SK-N-SH (cell line): ENCODE measurements around the gene ETF1. TPM values are rescaled to one million over a fixed set of nuclear protein-coding genes. Genes with fewer than 3 reads are reported as not detected.

Experiments used
- CTCF ChIA-PET: fragments of 300-600, 350-600 bp; formaldehyde crosslinking; extraction: SDS; loops from one replicate; lab custom pipeline; 2021; lab: Yijun Ruan, JAX
- POLR2A ChIA-PET: fragments of 350-600 bp; sonication (Branson Sonifier 250); formaldehyde crosslinking; extraction: SDS; loops from one replicate; lab custom pipeline; 2020; ENCODE audit warnings: antibody characterized with exemption, inconsistent platforms; lab: Yijun Ruan, JAX
- DNase-seq: peaks from one replicate; pipeline ENCODE4 v3.0.0; 2012
- H2AFZ ChIP-seq: fragments of 200-600 bp; sonication (generic); 2 replicates; pipeline ENCODE4 v1.8.1; 2016; ENCODE audit warnings: antibody characterized with exemption, mild to moderate bottlenecking, low read depth
- H3F3A ChIP-seq: fragments of 200-600 bp; sonication (generic); replicated peaks from 2 replicates; pipeline ENCODE3; 2016; ENCODE audit warnings: antibody characterized with exemption, mild to moderate bottlenecking; ENCODE audit not compliant: insufficient read depth
- H3K27ac ChIP-seq, 2 experiments: fragments of 200-500 bp in 1 of 2; fragments of 200-600 bp in 1 of 2; sonication (Bioruptor generic) in 1 of 2; sonication (generic), shearing (Covaris generic) in 1 of 2; 2 replicates each; pipeline versions ENCODE4 v1.5.1 to v1.6.1; 2014 to 2016; ENCODE audit warnings: low read depth in 2 of 2, inconsistent platforms in 1 of 2, low read length in 1 of 2, mild to moderate bottlenecking in 1 of 2, mixed read lengths in 1 of 2
- H3K27me3 ChIP-seq: fragments of 200-600 bp; sonication (generic), shearing (Covaris generic); 2 replicates; pipeline ENCODE4 v1.6.1; 2016; ENCODE audit warnings: mixed run types; ENCODE audit not compliant: insufficient read depth
- H3K36me3 ChIP-seq, 2 experiments: fragments of 200-500 bp in 1 of 2; fragments of 200-600 bp in 1 of 2; sonication (Bioruptor generic) in 1 of 2; sonication (generic) in 1 of 2; replicated peaks in 1 of 2; 2 replicates each; pipeline versions ENCODE3 to v1.5.1; 2014 to 2016; ENCODE audit warnings: low read length in 1 of 2, mild to moderate bottlenecking in 1 of 2; ENCODE audit not compliant: insufficient read depth in 2 of 2, control insufficient read depth in 1 of 2
- H3K4me1 ChIP-seq, 2 experiments: fragments of 200-500 bp in 1 of 2; fragments of 200-600 bp in 1 of 2; sonication (Bioruptor generic) in 1 of 2; sonication (generic), shearing (Covaris generic) in 1 of 2; 2 replicates each; pipeline versions ENCODE4 v1.5.1 to v1.6.1; 2014 to 2016; ENCODE audit warnings: low read depth in 1 of 2, low read length in 1 of 2, mixed run types in 1 of 2; ENCODE audit not compliant: insufficient read depth in 2 of 2, control insufficient read depth in 1 of 2
- H3K4me2 ChIP-seq: fragments of 200-600 bp; sonication (generic), shearing (Covaris generic); 2 replicates; pipeline ENCODE4 v1.6.1; 2017; ENCODE audit warnings: mixed run types
- H3K4me3 ChIP-seq, 2 experiments: fragments of 200-500 bp in 1 of 2; fragments of 200-600 bp in 1 of 2; sonication (Bioruptor generic) in 1 of 2; sonication (generic), shearing (Covaris generic) in 1 of 2; 2 replicates each; pipeline versions ENCODE4 v1.5.1 to v1.8.1; 2014 to 2016; ENCODE audit warnings: low read depth in 2 of 2, inconsistent platforms in 1 of 2, low read length in 1 of 2, mild to moderate bottlenecking in 1 of 2, mixed read lengths in 1 of 2, moderate library complexity in 1 of 2
- H3K79me2 ChIP-seq: fragments of 200-600 bp; sonication (generic); 2 replicates; pipeline ENCODE4 v1.8.1; 2017; ENCODE audit warnings: mild to moderate bottlenecking; ENCODE audit not compliant: insufficient read depth
- H3K9ac ChIP-seq: fragments of 200-600 bp; sonication (generic); 2 replicates; pipeline ENCODE4 v1.6.1; 2017; ENCODE audit warnings: mixed run types
- H3K9me2 ChIP-seq: fragments of 200-600 bp; sonication (generic); 2 replicates; pipeline ENCODE4 v1.6.1; 2017; ENCODE audit warnings: mixed run types
- H3K9me3 ChIP-seq: fragments of 200-600 bp; sonication (generic); 2 replicates; pipeline ENCODE4 v1.6.1; 2017; ENCODE audit warnings: mixed run types, mild to moderate bottlenecking, moderate library complexity
- H4K20me1 ChIP-seq: fragments of 200-600 bp; sonication (generic); 2 replicates; pipeline ENCODE4 v1.6.1; 2017; ENCODE audit warnings: mild to moderate bottlenecking, mixed run types; ENCODE audit not compliant: insufficient read depth
- CTCF ChIP-seq: fragments of 200-600 bp; sonication (generic); IDR thresholded peaks from 2 replicates; pipeline ENCODE4 v1.6.1; 2017; ENCODE audit warnings: antibody characterized with exemption, mild to moderate bottlenecking, moderate library complexity
- ELF1 ChIP-seq: IDR thresholded peaks from 2 replicates; pipeline ENCODE4 v1.4.0; 2012
- FOXM1 ChIP-seq: IDR thresholded peaks from 2 replicates; pipeline ENCODE4 v1.4.0; 2012; ENCODE audit warnings: low read depth, mild to moderate bottlenecking
- MEF2A ChIP-seq: IDR thresholded peaks from 2 replicates; pipeline ENCODE4 v1.4.0; 2012; ENCODE audit warnings: low read depth, borderline replicate concordance
- MXI1 ChIP-seq: IDR thresholded peaks from 2 replicates; pipeline ENCODE4 v1.6.1; 2012; ENCODE audit warnings: mild to moderate bottlenecking, low read depth, low read length, improper control_type of control experiment
- NFIC ChIP-seq: IDR thresholded peaks from 2 replicates; pipeline ENCODE4 v1.4.0; 2012; ENCODE audit warnings: borderline replicate concordance
- NRF1 ChIP-seq: IDR thresholded peaks from 2 replicates; pipeline ENCODE4 v1.6.1; 2012; ENCODE audit warnings: low read depth, mild to moderate bottlenecking, low read length
- PBX3 ChIP-seq: IDR thresholded peaks from 2 replicates; pipeline ENCODE4; 2012
- POLR2AphosphoS5 ChIP-seq: IDR thresholded peaks from 2 replicates; pipeline ENCODE4 v1.6.1; 2012; ENCODE audit warnings: low read depth, low read length
- REST ChIP-seq: IDR thresholded peaks from 2 replicates; pipeline ENCODE4 v1.6.1; 2012; ENCODE audit warnings: mild to moderate bottlenecking, low read depth, low read length, moderate library complexity
- TAF1 ChIP-seq: IDR thresholded peaks from 2 replicates; pipeline ENCODE4 v1.6.1; 2012; ENCODE audit warnings: low read depth, mild to moderate bottlenecking, low read length, moderate library complexity, borderline replicate concordance
- USF1 ChIP-seq: IDR thresholded peaks from 2 replicates; pipeline ENCODE4 v1.4.0; 2012; ENCODE audit warnings: low read depth, borderline replicate concordance
- USF2 ChIP-seq: fragments of 150-350 bp; IDR thresholded peaks from 2 replicates; pipeline ENCODE4 v1.6.1; 2017; ENCODE audit warnings: antibody characterized with exemption, low read length, low read depth, borderline replicate concordance
- ZBTB33 ChIP-seq: IDR thresholded peaks from 2 replicates; pipeline ENCODE4 v1.4.0; 2012; ENCODE audit warnings: low read depth, borderline replicate concordance
- WGBS: methylation state at CpG from one replicate; pipeline ENCODE4 v1.1.6; 2017; ENCODE audit warnings: low lambda C conversion rate; 5-methylcytosine and 5-hydroxymethylcytosine counted together
- polyA plus RNA-seq, 3 experiments: library from polyadenylated mRNA; depleted of rRNA; stranded (reverse); fragments of >200 nt; gene quantifications; 2 replicates each; pipeline ENCODE4 v1.2.3, GENCODE V29; 2012

Gene ETF1
- polyA plus RNA-seq, 1 of the 3 experiments (the other 2 are of a cell fraction), result 36.7 TPM

- no peak for TF ChIP-seq CTCF
- TF ChIP-seq TAF1, result no peak
- no peak for TF ChIP-seq MXI1
- TF ChIP-seq, all 33 proteins: peak for 0
These were observed 84.7 kb downstream of the ETF1 start (continued) for GRCh38 chr5:138458384-138458783.

- H3K4me1 ChIP-seq, result no peaks in the 10 kb centered on the region; a peak in 1 of 4 replicates
- no peak for DNase-seq
- H3K4me3 ChIP-seq, result no peak overlapping the region
- H4K20me1 ChIP-seq, result no peaks in the 10 kb centered on the region
- H3K27me3 ChIP-seq, result no peaks in the 10 kb centered on the region
- H3K9me3 ChIP-seq, result no peaks in the 10 kb centered on the region
- WGBS, result 69% methylated on average over 10 of the region's 12 CpGs
- no peaks in the 10 kb centered on the region for H3K36me3 ChIP-seq
- CTCF ChIA-PET, result interaction anchor here (0.9 to 11.7 kb wide), 4 partner anchors 8 to 46 kb away, joined by 3 to 131 read pairs (median 28); no protein-coding TSS in a partner anchor
- TF ChIP-seq FOXM1 (no peak), REST (no peak), USF1 (no peak), NRF1 (no peak), ELF1 (no peak), PBX3 (no peak), NFIC (no peak), ZBTB33 (no peak), USF2 (no peak), MEF2A (no peak), POLR2AphosphoS5 (no peak), MXI1 (no peak)
- TF ChIP-seq, all 33 proteins: peak for 0
- H3K4me2 ChIP-seq, result no peak overlapping the region
- H3K27ac ChIP-seq, result no peak overlapping the region
- H3K79me2 ChIP-seq, result no peaks in the 10 kb centered on the region
- no peaks in the 10 kb centered on the region for H3F3A ChIP-seq
- POLR2A ChIA-PET, result no interaction called here
- H2AFZ ChIP-seq, result no peak overlapping the region
- no peak overlapping the region for H3K9ac ChIP-seq
- H3K9me2 ChIP-seq, result no peaks in the 10 kb centered on the region
These were observed 85.3 kb downstream of the ETF1 start for GRCh38 chr5:138457531-138458275.
